ENCODE data around the gene IQGAP1.

- TF ChIP-seq ZFP3 (CRISPR knock-in tag; IDR thresholded peaks at IDR 0.05) (no peak), ZFP30 (CRISPR knock-in tag; IDR thresholded peaks at IDR 0.05) (no peak), RARB (CRISPR knock-in tag; IDR thresholded peaks at IDR 0.05) (no peak), OSR1 (CRISPR knock-in tag; IDR thresholded peaks at IDR 0.05) (no peak), ZNF565 (CRISPR knock-in tag; conservative IDR thresholded peaks at IDR 0.05; ENCODE audit: low read depth) (no peak), TOX (CRISPR knock-in tag; IDR thresholded peaks at IDR 0.05; ENCODE audit: borderline replicate concordance) (no peak), ZNF8 (CRISPR knock-in tag; IDR thresholded peaks at IDR 0.05) (no peak)
- TF ChIP-seq, protein P1, sequence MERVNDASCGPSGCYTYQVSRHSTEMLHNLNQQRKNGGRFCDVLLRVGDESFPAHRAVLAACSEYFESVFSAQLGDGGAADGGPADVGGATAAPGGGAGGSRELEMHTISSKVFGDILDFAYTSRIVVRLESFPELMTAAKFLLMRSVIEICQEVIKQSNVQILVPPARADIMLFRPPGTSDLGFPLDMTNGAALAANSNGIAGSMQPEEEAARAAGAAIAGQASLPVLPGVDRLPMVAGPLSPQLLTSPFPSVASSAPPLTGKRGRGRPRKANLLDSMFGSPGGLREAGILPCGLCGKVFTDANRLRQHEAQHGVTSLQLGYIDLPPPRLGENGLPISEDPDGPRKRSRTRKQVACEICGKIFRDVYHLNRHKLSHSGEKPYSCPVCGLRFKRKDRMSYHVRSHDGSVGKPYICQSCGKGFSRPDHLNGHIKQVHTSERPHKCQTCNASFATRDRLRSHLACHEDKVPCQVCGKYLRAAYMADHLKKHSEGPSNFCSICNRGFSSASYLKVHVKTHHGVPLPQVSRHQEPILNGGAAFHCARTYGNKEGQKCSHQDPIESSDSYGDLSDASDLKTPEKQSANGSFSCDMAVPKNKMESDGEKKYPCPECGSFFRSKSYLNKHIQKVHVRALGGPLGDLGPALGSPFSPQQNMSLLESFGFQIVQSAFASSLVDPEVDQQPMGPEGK (CRISPR knock-in tag; IDR thresholded peaks at IDR 0.05; ENCODE audit: borderline replicate concordance): no peak
These were observed 78.0 kb downstream of the IQGAP1 start for GRCh38 chr15:90465930-90466567.
